ENCODE results near the gene ABLIM3. TPM values are rescaled to one million over a fixed set of nuclear protein-coding genes. Genes with fewer than 3 reads are reported as not detected.

ABLIM3 gene
- total and polyA plus RNA-seq, 9 of the 15 experiments (the other 6 are each of a cell fraction or from before 2014, with no cell fraction given): 0.03 to 0.38 (median 0.11) TPM

- TF ChIP-seq POLR2AphosphoS5 (IDR thresholded peaks at IDR 0.05; ENCODE audit: control insufficient read depth, insufficient read depth, low read depth, low read length) (no peak), SUPT5H (IDR thresholded peaks at IDR 0.05) (no peak), MCM7 (IDR thresholded peaks at IDR 0.05) (no peak), CSDE1 (IDR thresholded peaks at IDR 0.05) (no peak), STAT5B (CRISPR knock-in tag; IDR thresholded peaks at IDR 0.05) (no peak), ZNF431 (CRISPR knock-in tag; IDR thresholded peaks at IDR 0.05) (no peak), GATAD2B (IDR thresholded peaks at IDR 0.05; ENCODE audit: borderline replicate concordance) (no peak), EP300 (IDR thresholded peaks at IDR 0.05; ENCODE audit: low read length) (no peak; the same call in 1 of the 2 replicates), THRA (IDR thresholded peaks at IDR 0.05) (no peak), NFE2 (IDR thresholded peaks at IDR 0.05; ENCODE audit: low read depth) (peak; percentile 70), SRSF1 (IDR thresholded peaks at IDR 0.05; ENCODE audit: low read depth, low read length) (no peak), CHAMP1 (IDR thresholded peaks at IDR 0.05) (no peak), HLTF (IDR thresholded peaks at IDR 0.05) (no peak), DIDO1 (tag; IDR thresholded peaks at IDR 0.05; ENCODE audit: low read depth) (no peak), ZNF436 (CRISPR knock-in tag; IDR thresholded peaks at IDR 0.05) (no peak), ZBTB9 (CRISPR knock-in tag; IDR thresholded peaks at IDR 0.05) (no peak), GTF2A2 (tag; IDR thresholded peaks at IDR 0.05) (no peak), MEF2D (tag; conservative IDR thresholded peaks at IDR 0.05; ENCODE audit: low read depth) (no peak), JUND (IDR thresholded peaks at IDR 0.05; ENCODE audit: borderline replicate concordance, low read depth, low read length) (peak; percentile 93), JUND (tag; IDR thresholded peaks at IDR 0.05; ENCODE audit: borderline replicate concordance, low read depth, low read length) (peak; percentile 88; the same call in 2 of the 3 replicates), ZNF780A (CRISPR knock-in tag; IDR thresholded peaks at IDR 0.05) (no peak), RBM25 (IDR thresholded peaks at IDR 0.05; ENCODE audit: low read depth, low read length, severe bottlenecking) (no peak), BRF2 (IDR thresholded peaks at IDR 0.05; ENCODE audit: borderline replicate concordance, insufficient read depth, insufficient read length) (no peak)
These were observed 7.2 kb upstream of the ABLIM3 start (continued) for GRCh38 chr5:149133795-149134777.

All from K562 (cell line).